ENCODE results near the gene TMEM95. TPM values are rescaled to one million over a fixed set of nuclear protein-coding genes. Genes with fewer than 3 reads are reported as not detected.
"Not testable (repeated sequence)": the region's sequence is repeated elsewhere in the genome, so short reads cannot be mapped to it uniquely, and the experiment has no call there.

Gene TMEM95
- total RNA-seq, 1 experiment from 2014 or later = not detected

- DNase-seq (ENCODE audit: low read depth) = no peak
Measured at GRCh38 chr17:7323731-7324437, 31.1 kb upstream of the TMEM95 start.

- DNase-seq (ENCODE audit: low read depth) = no peak
Measured at GRCh38 chr17:7324438-7324779, 30.5 kb upstream of the TMEM95 start.

GRCh38 chr17:7325031-7325528, 29.9 kb upstream of the TMEM95 start:
- DNase-seq (ENCODE audit: low read depth) = no peak

- DNase-seq (ENCODE audit: low read depth) = no peak
Measured at GRCh38 chr17:7326186-7326585, 28.8 kb upstream of the TMEM95 start.

GRCh38 chr17:7327056-7327455, 27.9 kb upstream of the TMEM95 start:
- no peak for DNase-seq (ENCODE audit: low read depth)

- DNase-seq (ENCODE audit: low read depth) = no peak
Measured at GRCh38 chr17:7327501-7327900, 27.5 kb upstream of the TMEM95 start.

GRCh38 chr17:7328009-7328408, 26.9 kb upstream of the TMEM95 start:
- DNase-seq (ENCODE audit: low read depth) = no peak

GRCh38 chr17:7328840-7329373, 26.0 kb upstream of the TMEM95 start, which contains the start of gene NEURL4:
Gene NEURL4 (minus strand): TSS chr17:7329335. CDS start chr17:7329312, 23 bp downstream.
- DNase-seq (ENCODE audit: low read depth) = no peak

GRCh38 chr17:7329374-7329996, 25.5 kb upstream of the TMEM95 start:
- peak; percentile 99 for DNase-seq (ENCODE audit: low read depth)

- DNase-seq (ENCODE audit: low read depth) = peak; percentile 74
Measured at GRCh38 chr17:7329997-7330637, 24.8 kb upstream of the TMEM95 start.

- no peak for DNase-seq (ENCODE audit: low read depth)
Measured at GRCh38 chr17:7330638-7331015, 24.3 kb upstream of the TMEM95 start.

- DNase-seq (ENCODE audit: low read depth) = no peak
Measured at GRCh38 chr17:7332111-7332510, 22.8 kb upstream of the TMEM95 start.

- not testable (repeated sequence) for DNase-seq (ENCODE audit: low read depth)
Measured at GRCh38 chr17:7332600-7333069, 22.3 kb upstream of the TMEM95 start.

- no peak for DNase-seq (ENCODE audit: low read depth)
Measured at GRCh38 chr17:7334938-7335538, 19.9 kb upstream of the TMEM95 start.

- DNase-seq (ENCODE audit: low read depth) = not testable (repeated sequence)
Measured at GRCh38 chr17:7335765-7336164, 19.2 kb upstream of the TMEM95 start.

- DNase-seq (ENCODE audit: low read depth) = no peak
Measured at GRCh38 chr17:7336240-7337175, 18.4 kb upstream of the TMEM95 start, which contains the start of gene ACAP1. Gene ACAP1 (plus strand): TSS chr17:7336529. CDS start chr17:7336735, 206 bp downstream.

- DNase-seq (ENCODE audit: low read depth) = not testable (repeated sequence)
Measured at GRCh38 chr17:7337600-7337999, 17.4 kb upstream of the TMEM95 start.

- DNase-seq (ENCODE audit: low read depth) = peak; percentile 85
Measured at GRCh38 chr17:7340179-7340578, 14.8 kb upstream of the TMEM95 start.

GRCh38 chr17:7341842-7342241, 13.1 kb upstream of the TMEM95 start:
- no peak for DNase-seq (ENCODE audit: low read depth)

GRCh38 chr17:7343250-7343649, 11.7 kb upstream of the TMEM95 start:
- DNase-seq (ENCODE audit: low read depth) = no peak

All from LHCN-M2 (cell line).